ENCODE measurements around the gene ZNF101.

DNA sequence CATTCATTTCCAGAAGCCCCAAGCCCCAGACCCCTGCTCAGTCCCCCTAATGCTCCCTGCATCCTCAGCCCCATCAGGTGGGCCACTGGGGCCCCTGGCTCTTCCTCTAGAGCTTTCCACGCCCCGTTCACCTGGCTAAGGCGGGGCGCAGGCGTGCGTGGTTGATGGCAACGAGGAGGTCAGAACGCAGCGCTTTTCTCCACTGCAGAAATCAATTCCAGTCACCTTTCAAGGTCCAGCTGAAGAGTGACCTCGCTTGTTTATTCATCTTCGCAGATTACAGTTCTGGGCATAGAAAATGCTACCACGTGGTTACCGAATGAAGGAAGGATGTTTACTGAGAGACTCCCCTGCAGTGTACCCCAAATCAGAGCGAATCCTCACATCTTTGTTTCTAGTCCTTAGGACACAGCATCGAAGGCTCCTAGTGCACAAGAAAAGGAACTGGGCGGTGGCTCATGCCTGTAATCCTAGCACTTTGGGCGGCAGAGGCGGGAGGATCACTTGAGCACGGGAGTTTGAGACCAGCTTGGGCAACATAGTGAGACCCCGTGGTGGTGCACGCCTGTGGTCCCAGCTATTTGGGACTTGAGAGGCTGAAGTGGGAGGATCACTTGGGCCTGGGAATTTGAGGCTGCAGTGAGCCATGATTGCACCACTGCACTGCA, 49.3 kb upstream of the ZNF101 start:
- TF ChIP-seq, protein P1, sequence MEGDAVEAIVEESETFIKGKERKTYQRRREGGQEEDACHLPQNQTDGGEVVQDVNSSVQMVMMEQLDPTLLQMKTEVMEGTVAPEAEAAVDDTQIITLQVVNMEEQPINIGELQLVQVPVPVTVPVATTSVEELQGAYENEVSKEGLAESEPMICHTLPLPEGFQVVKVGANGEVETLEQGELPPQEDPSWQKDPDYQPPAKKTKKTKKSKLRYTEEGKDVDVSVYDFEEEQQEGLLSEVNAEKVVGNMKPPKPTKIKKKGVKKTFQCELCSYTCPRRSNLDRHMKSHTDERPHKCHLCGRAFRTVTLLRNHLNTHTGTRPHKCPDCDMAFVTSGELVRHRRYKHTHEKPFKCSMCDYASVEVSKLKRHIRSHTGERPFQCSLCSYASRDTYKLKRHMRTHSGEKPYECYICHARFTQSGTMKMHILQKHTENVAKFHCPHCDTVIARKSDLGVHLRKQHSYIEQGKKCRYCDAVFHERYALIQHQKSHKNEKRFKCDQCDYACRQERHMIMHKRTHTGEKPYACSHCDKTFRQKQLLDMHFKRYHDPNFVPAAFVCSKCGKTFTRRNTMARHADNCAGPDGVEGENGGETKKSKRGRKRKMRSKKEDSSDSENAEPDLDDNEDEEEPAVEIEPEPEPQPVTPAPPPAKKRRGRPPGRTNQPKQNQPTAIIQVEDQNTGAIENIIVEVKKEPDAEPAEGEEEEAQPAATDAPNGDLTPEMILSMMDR (IDR thresholded peaks at IDR 0.05; ENCODE audit: low read depth, low read length) = no peak
- TF ChIP-seq EZH2phosphoT487 (IDR thresholded peaks at IDR 0.05; ENCODE audit: low read depth) = no peak

Measured in OCI-LY3 (cell line).